HL-60 (cell line): ENCODE data around the gene DNLZ.

ENCODE experiments used
- CTCF ChIP-seq: IDR thresholded peaks from one replicate; pipeline ENCODE4 v1.5.1; 2011; ENCODE audit warnings: low read length, control low read depth, inconsistent platforms; ENCODE audit not compliant: insufficient read depth
- GABPA ChIP-seq: IDR thresholded peaks from 2 replicates; pipeline ENCODE4 v1.6.1; 2012; ENCODE audit warnings: low read depth
- POLR2AphosphoS5 ChIP-seq: IDR thresholded peaks from 2 replicates; pipeline ENCODE4 v1.6.1; 2012; ENCODE audit warnings: low read depth
- REST ChIP-seq: IDR thresholded peaks from 2 replicates; pipeline ENCODE4 v1.6.1; 2012; ENCODE audit warnings: low read depth; ENCODE audit not compliant: insufficient replicate concordance
- SPI1 ChIP-seq: IDR thresholded peaks from 2 replicates; pipeline ENCODE4 v1.6.1; 2012; ENCODE audit warnings: low read depth, mild to moderate bottlenecking, borderline replicate concordance

- no peak for TF ChIP-seq CTCF
- no peak for TF ChIP-seq GABPA
- no peak for TF ChIP-seq REST
- TF ChIP-seq POLR2AphosphoS5, result no peak
- no peak for TF ChIP-seq SPI1
These were observed 49.5 kb downstream of the DNLZ start for GRCh38 chr9:136314056-136314416.
